ENCODE measurements around the gene EIF4E1B.

Gene EIF4E1B

GRCh38 chr5:176629317-176629852 lies 1.1 kb upstream of the EIF4E1B start:
- no peak overlapping the region for H3K4me2 ChIP-seq

GRCh38 chr5:176630681-176631222 lies 277 bp downstream of the EIF4E1B start:
- Histone ChIP-seq H4K20me1 (ENCODE audit: insufficient read depth) (no peaks in the 10 kb centered on the region), H3K4me1 (ENCODE audit: low read depth, poor library complexity, severe bottlenecking) (no peaks in the 10 kb centered on the region), H3K36me3 (ENCODE audit: insufficient read depth) (no peaks in the 10 kb centered on the region), H3K79me2 (ENCODE audit: insufficient read depth, low read depth) (no peaks in the 10 kb centered on the region), H3K4me2 (no peak overlapping the region), H3K9ac (no peak overlapping the region), H3K27me3 (ENCODE audit: insufficient read depth, low read depth) (peaks cover 3% of the 10 kb centered on the region; the same call in 1 of the 2 replicates), H2AFZ (ENCODE audit: low read depth) (no peak overlapping the region), H3K4me3 (IDR thresholded peaks at IDR 0.05; ENCODE audit: insufficient read depth, low read depth, low read length) (no peak overlapping the region), H3K27ac (no peak overlapping the region)
- no peak for TF ChIP-seq CTCF (conservative IDR thresholded peaks at IDR 0.05; ENCODE audit: low read depth, low read length)

More at GRCh38 chr5:176629317-176629852, 1.1 kb upstream of the EIF4E1B start:
- no peak overlapping the region for H3K27ac ChIP-seq
- peaks cover 3% of the 10 kb centered on the region; the same call in 1 of the 2 replicates for H3K27me3 ChIP-seq (ENCODE audit: insufficient read depth, low read depth)
- H3K9ac ChIP-seq, result no peak overlapping the region
- H3K4me1 ChIP-seq (ENCODE audit: low read depth, poor library complexity, severe bottlenecking), result no peaks in the 10 kb centered on the region
- H2AFZ ChIP-seq (ENCODE audit: low read depth), result no peak overlapping the region
- TF ChIP-seq CTCF (conservative IDR thresholded peaks at IDR 0.05; ENCODE audit: low read depth, low read length), result no peak
- H3K4me3 ChIP-seq (IDR thresholded peaks at IDR 0.05; ENCODE audit: insufficient read depth, low read depth, low read length), result no peak overlapping the region
- H4K20me1 ChIP-seq (ENCODE audit: insufficient read depth), result no peaks in the 10 kb centered on the region
- H3K36me3 ChIP-seq (ENCODE audit: insufficient read depth), result no peaks in the 10 kb centered on the region
- H3K79me2 ChIP-seq (ENCODE audit: insufficient read depth, low read depth), result no peaks in the 10 kb centered on the region

- no peak overlapping the region for H3K27ac ChIP-seq
- no peak for TF ChIP-seq CTCF (conservative IDR thresholded peaks at IDR 0.05; ENCODE audit: low read depth, low read length)
- H3K36me3 ChIP-seq (ENCODE audit: insufficient read depth), result no peaks in the 10 kb centered on the region
- no peak overlapping the region for H3K9ac ChIP-seq
- H3K4me1 ChIP-seq (ENCODE audit: low read depth, poor library complexity, severe bottlenecking), result no peaks in the 10 kb centered on the region
- no peaks in the 10 kb centered on the region for H4K20me1 ChIP-seq (ENCODE audit: insufficient read depth)
- no peak overlapping the region for H2AFZ ChIP-seq (ENCODE audit: low read depth)
- peaks cover 3% of the 10 kb centered on the region; the same call in 1 of the 2 replicates for H3K27me3 ChIP-seq (ENCODE audit: insufficient read depth, low read depth)
- no peaks in the 10 kb centered on the region for H3K79me2 ChIP-seq (ENCODE audit: insufficient read depth, low read depth)
- no peak overlapping the region for H3K4me2 ChIP-seq
- no peak overlapping the region for H3K4me3 ChIP-seq (IDR thresholded peaks at IDR 0.05; ENCODE audit: insufficient read depth, low read depth, low read length)
Measured at GRCh38 chr5:176631383-176632200, 1.1 kb downstream of the EIF4E1B start.

- Histone ChIP-seq H2AFZ (ENCODE audit: low read depth) (no peak overlapping the region), H4K20me1 (ENCODE audit: insufficient read depth) (no peaks in the 10 kb centered on the region), H3K27ac (no peak overlapping the region), H3K4me3 (IDR thresholded peaks at IDR 0.05; ENCODE audit: insufficient read depth, low read depth, low read length) (no peak overlapping the region), H3K9ac (no peak overlapping the region), H3K27me3 (ENCODE audit: insufficient read depth, low read depth) (peaks cover 3% of the 10 kb centered on the region; the same call in 1 of the 2 replicates), H3K36me3 (ENCODE audit: insufficient read depth) (no peaks in the 10 kb centered on the region), H3K4me1 (ENCODE audit: low read depth, poor library complexity, severe bottlenecking) (no peaks in the 10 kb centered on the region), H3K4me2 (no peak overlapping the region), H3K79me2 (ENCODE audit: insufficient read depth, low read depth) (no peaks in the 10 kb centered on the region)
- TF ChIP-seq CTCF (conservative IDR thresholded peaks at IDR 0.05; ENCODE audit: low read depth, low read length), result no peak
Measured at GRCh38 chr5:176632745-176633144, 2.3 kb downstream of the EIF4E1B start.
